Muscle of leg (tissue), 11 donors: Measurements from ENCODE around the gene TENT5A. TPM values are rescaled to one million over a fixed set of nuclear protein-coding genes. Genes with fewer than 3 reads are reported as not detected.

Source experiments
- DNase-seq: peaks from one replicate; pipeline ENCODE4 v3.0.0; 2013
- H3K27ac ChIP-seq: one replicate; pipeline ENCODE4 v1.5.1; 2013; ENCODE audit warnings: mild to moderate bottlenecking, low read length, control low read depth
- H3K27me3 ChIP-seq: one replicate; pipeline ENCODE4 v1.6.1; 2013; ENCODE audit warnings: low read length; ENCODE audit not compliant: control insufficient read depth, insufficient read depth
- H3K36me3 ChIP-seq: one replicate; pipeline ENCODE4 v1.6.1; 2013; ENCODE audit warnings: low read length; ENCODE audit not compliant: control insufficient read depth, insufficient read depth
- H3K4me1 ChIP-seq: one replicate; pipeline ENCODE4 v1.6.1; 2013; ENCODE audit warnings: low read length; ENCODE audit not compliant: control insufficient read depth, insufficient read depth
- H3K4me3 ChIP-seq: one replicate; pipeline ENCODE4 v1.5.1; 2013; ENCODE audit warnings: low read length, control low read depth
- H3K9me3 ChIP-seq: replicated peaks from 2 replicates; pipeline ENCODE4 v1.6.1; 2013; ENCODE audit warnings: low read depth, low read length; ENCODE audit not compliant: control insufficient read depth
- WGBS: methylation state at CpG from one replicate; pipeline ENCODE4 v1.1.5; 2013; ENCODE audit warnings: missing lambda C conversion rate; ENCODE audit not compliant: insufficient coverage; 5-methylcytosine and 5-hydroxymethylcytosine counted together
- polyA plus RNA-seq, 8 donors: library from polyadenylated mRNA; unstranded; fragments of 120-200 nt; gene quantifications; one replicate each; pipeline versions ENCODE4 v1.2.1 to v1.2.3, GENCODE V29; 2013; ENCODE audit warnings: inconsistent platforms in 1 of 8, low replicate concordance in 1 of 8; ENCODE audit not compliant: insufficient read length in 8 of 8, insufficient read depth in 1 of 8
- total RNA-seq: library from RNA; stranded (reverse); fragments of 120-200 nt; gene quantifications from one replicate; pipeline ENCODE4 v1.2.4, GENCODE V29; 2013

TENT5A gene
- total and polyA plus RNA-seq, 9 donors: 5.1 to 23.1 (median 9.2) TPM

DNA sequence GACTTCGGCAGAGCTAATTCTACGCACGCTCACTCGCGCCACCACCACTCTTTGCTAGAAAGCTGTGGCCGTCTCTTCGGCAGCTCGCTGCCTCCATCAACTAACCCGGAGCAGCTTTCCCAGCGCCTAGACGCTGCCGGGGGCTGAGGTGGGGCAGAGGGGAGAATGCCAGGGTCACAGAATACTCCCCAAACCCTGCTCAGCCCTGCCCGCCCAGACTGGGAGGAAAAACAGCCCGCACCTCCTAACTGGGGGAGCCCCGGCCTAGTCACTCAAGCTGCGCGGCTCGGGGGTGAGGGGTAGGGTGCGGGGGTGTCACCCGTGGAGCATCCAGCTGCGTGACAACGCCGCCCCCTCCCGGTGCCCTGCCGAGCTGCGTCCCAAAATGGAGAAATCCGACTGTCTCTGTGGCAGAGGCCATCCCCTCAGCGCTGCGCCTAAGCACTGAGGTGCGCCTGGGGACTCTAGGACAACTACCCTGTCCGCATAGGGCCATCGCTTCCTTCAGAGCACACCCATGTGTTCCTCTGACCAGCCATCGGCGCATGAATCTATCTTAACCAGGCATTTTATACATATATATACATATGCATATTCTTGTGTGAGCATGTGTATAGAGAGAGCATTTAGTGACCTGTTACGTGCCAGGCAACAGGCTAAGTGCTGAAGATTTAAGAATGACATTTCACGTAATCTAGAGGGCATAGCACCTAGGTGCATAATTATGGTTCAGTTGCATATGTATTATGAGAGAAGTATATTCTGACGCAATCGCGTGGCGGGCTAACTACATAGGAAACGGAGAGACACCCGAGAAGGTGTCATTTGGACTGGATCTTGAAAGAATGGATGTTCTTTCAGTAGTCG, 1.5 kb upstream of the TENT5A start:
- no peaks in the 10 kb centered on the region for H3K36me3 ChIP-seq
- H3K27ac ChIP-seq: peak overlapping the region; percentile 99
- peaks cover 8% of the 10 kb centered on the region for H3K4me1 ChIP-seq
- DNase-seq: peak; percentile 88
- H3K4me3 ChIP-seq: peak overlapping the region; percentile 79
- peaks cover 29% of the 10 kb centered on the region for H3K27me3 ChIP-seq
- no peaks in the 10 kb centered on the region for H3K9me3 ChIP-seq
- 34% methylated on average over 19 of the region's 43 CpGs for WGBS

DNA sequence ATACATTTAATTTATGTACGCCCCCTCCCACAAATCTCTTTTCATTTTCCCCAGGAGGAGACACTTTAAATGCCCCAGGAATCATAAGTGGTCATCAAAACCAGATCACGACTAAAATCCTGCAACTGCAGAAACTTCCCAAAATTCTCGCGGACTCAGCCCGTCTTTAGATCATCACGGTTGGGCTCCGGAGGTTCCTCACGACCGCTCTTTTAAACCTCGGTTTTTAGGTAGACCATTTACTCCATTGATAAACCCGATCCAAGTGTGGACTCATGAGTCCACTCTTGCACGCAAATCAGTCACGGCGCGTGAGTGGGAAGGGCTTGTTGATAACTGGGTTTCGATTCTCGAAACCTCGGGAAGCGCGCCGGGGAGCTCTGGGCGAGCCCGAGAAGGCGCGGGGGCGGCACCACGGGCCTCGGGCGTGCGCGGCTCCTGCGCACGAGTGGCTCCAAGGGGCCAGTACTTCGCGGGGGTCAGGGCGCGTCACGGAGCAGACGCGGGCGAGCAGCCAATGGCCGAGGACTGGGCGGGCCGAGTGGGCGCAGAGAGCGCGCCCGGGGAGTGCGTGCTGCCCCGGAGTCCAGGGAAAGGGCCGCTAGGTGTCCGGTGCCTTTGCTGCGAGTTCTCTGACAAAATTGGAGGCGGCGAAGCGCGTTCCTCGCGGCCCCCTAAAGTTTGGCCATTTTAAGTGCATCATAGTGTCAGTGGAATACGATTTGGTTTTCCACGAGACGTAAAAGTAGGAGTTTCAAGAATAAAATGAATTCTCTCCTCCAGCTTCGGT, 635 bp upstream of the TENT5A start:
- H3K36me3 ChIP-seq: no peaks in the 10 kb centered on the region
- under 1% methylated on average over 56 of the region's 63 CpGs for WGBS
- peaks cover 29% of the 10 kb centered on the region for H3K27me3 ChIP-seq
- H3K4me1 ChIP-seq: peaks cover 8% of the 10 kb centered on the region
- peak overlapping the region; percentile 99 for H3K27ac ChIP-seq
- DNase-seq: peak; percentile 95
- H3K4me3 ChIP-seq: peak overlapping the region; percentile 79
- no peaks in the 10 kb centered on the region for H3K9me3 ChIP-seq

DNA sequence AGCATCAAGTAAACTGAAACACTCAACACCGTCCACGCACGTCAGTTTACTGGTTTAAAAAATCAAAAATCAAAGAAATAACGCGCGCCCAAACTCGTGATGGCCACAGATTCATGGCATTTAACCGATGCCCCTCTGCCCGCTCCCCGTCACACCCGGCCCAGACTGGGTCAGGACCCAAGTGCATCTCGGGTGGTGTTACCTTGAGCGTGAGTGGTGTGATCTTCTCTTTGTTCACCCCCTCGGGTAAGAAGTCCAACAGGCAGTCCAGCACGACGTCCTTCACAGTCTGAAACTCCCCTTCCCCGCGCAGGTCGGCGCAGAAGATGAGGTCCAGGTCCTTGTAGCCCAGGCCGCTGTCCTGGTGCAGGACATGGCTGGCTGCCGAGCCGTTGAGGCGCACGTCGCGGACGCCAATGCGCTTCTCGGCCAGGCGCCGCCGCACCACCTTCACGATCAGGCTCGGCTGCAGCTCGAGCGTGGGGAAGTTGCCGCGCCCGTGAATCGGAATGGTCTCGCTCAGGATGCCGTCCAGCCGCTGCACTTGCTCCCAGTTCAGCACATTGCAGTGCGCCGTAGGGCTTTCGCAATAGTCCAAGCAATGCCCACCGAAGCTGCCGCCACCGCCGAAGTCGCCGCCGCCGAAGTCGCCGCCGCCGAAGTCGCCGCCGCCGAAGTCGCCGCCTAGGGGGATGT, 945 bp downstream of the TENT5A start:
- Histone ChIP-seq H3K4me3 (peak overlapping the region; percentile 79), H3K27me3 (peaks cover 23% of the 10 kb centered on the region), H3K27ac (peak overlapping the region; percentile 99), H3K9me3 (no peaks in the 10 kb centered on the region), H3K4me1 (peaks cover 8% of the 10 kb centered on the region), H3K36me3 (no peaks in the 10 kb centered on the region)
- WGBS: 5% methylated on average over 61 of the region's 65 CpGs
- peak; percentile 63 for DNase-seq

DNA sequence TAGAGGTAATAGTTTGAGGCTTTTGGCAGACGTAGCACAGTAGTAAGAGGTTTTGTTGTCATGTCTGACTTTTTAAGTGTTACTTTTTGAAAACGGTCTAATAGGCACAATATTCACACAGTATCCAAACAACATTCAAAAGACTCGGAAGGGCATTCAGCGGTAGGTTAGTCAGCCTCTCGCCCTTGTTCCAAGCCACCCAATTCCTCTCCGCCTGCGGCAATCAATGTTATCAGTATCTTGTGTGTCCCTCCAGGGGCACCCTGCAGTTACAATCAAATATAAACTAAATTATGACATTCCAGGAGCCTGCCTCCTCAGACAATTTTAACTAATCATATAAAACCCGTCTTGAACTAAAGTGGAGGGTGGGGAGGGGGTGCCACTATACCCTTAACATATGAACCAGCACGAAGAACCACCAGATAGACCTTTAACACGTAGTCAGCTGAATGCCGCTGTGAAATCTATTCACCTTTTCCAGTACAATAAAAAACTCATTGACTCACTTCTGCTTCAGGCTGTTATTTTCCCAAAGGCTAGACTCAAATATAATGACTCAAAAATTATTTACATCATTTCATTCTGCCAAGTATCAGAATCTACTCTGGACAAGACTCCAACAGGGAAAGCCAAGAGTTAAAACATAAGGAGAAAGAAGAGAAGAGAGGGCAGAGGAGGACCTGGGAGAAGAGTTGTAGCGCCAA, 1.6 kb downstream of the TENT5A start:
- 35% methylated on average over 6 of the region's 12 CpGs for WGBS
- no peaks in the 10 kb centered on the region for H3K36me3 ChIP-seq
- peaks cover 23% of the 10 kb centered on the region for H3K27me3 ChIP-seq
- peaks cover 8% of the 10 kb centered on the region for H3K4me1 ChIP-seq
- peak; percentile 28 for DNase-seq
- peak overlapping the region; percentile 79 for H3K4me3 ChIP-seq
- no peaks in the 10 kb centered on the region for H3K9me3 ChIP-seq
- H3K27ac ChIP-seq: peak overlapping the region; percentile 99

DNA sequence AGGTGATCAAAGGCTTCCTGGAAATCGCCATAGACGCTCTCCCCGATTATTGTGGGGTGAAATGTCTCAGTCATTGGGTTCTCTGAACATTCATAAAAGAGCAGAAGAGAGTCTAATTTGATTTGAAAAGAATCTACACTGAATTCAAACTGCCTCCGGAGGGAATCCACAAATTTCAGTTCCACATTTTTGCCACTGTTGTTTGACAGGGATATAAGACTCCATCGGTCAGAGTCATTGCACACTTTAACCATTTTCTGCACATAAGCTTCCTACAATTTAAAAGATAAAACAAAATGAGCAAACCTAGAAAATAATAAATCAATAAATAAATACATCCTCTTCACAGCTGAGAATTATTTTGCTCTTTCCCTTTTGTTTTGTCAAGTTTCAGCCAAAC, 2.3 kb downstream of the TENT5A start:
- H3K4me3 ChIP-seq: peak overlapping the region; percentile 79
- H3K27ac ChIP-seq: peak overlapping the region; percentile 65
- peaks cover 8% of the 10 kb centered on the region for H3K4me1 ChIP-seq
- WGBS: no CpG with 5 or more reads among the region's 5 CpGs
- DNase-seq: peak; percentile 34
- H3K36me3 ChIP-seq: no peaks in the 10 kb centered on the region
- no peaks in the 10 kb centered on the region for H3K9me3 ChIP-seq
- peaks cover 21% of the 10 kb centered on the region for H3K27me3 ChIP-seq

DNA sequence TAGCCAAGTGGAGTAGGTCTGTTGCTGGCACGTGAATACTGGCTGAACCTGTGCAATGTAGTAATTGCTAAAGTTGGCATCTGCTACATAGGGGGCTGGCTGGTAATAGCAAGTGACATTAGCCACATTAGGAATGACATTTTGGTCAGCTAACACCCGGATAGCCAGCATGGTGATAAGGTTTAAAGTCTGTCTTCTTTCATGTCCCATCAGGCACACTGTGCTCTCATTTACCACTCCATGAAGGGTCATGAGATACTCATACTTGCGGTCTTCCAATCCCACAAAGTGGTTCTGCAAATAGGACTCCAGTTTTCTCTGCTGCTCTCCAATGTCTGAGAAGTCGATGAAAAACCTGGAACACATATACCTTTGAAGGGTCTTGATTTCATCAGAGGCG, 2.8 kb downstream of the TENT5A start:
- peaks cover 8% of the 10 kb centered on the region for H3K4me1 ChIP-seq
- DNase-seq: peak; percentile 20
- no peaks in the 10 kb centered on the region for H3K9me3 ChIP-seq
- H3K4me3 ChIP-seq: peak overlapping the region; percentile 79
- peaks cover 21% of the 10 kb centered on the region for H3K27me3 ChIP-seq
- no peaks in the 10 kb centered on the region for H3K36me3 ChIP-seq
- H3K27ac ChIP-seq: peak overlapping the region; percentile 0
- 58% methylated on average over 3 of the region's 5 CpGs for WGBS

DNA sequence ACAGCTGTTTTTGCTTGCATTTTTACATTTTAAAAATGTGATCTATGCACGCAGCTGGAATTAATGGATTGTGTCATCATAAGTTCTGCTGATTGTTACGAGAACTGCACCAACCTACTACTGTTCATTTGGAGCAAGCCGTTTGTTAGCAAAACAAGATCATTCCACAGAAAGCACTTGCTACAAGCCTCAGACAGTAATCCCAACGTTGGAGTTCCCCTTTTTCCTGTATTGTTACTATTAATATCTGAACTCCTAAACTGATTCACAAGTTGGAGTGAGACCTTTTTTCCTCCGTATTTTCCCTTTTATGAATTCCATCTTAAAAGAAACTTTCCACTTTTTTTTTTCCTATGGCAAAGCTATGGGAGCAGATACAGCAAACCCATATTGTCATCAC, 3.5 kb downstream of the TENT5A start:
- WGBS: 29% methylated on average over 1 of the region's 5 CpGs
- peak overlapping the region; percentile 2 for H3K4me3 ChIP-seq
- H3K27me3 ChIP-seq: peaks cover 21% of the 10 kb centered on the region
- no peaks in the 10 kb centered on the region for H3K36me3 ChIP-seq
- no peaks in the 10 kb centered on the region for H3K9me3 ChIP-seq
- H3K27ac ChIP-seq: peak overlapping the region; percentile 0
- DNase-seq: peak; percentile 56
- peaks cover 4% of the 10 kb centered on the region for H3K4me1 ChIP-seq

DNA sequence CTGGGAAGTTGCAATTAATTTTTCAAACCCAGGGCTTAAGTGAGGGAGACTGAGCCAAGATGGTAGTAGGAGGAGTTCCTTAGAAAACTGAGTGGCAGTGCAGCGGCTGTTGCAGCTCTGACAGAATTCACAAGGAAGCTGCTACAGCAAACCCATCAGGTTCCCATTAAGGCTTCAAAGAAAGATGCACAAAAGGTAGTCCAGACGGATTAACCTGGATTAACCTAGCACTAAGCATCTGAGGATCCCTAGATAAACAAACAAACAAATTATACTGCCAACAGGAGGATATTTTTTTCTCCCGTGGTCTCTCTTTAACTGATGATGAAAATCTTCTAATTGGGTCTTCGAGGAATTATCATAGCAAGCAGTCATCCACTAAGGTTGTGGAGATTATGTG, 5.2 kb downstream of the TENT5A start:
- no peaks in the 10 kb centered on the region for H3K9me3 ChIP-seq
- H3K27ac ChIP-seq: peak overlapping the region; percentile 10
- H3K4me1 ChIP-seq: no peaks in the 10 kb centered on the region
- WGBS: 49% methylated on average over 2 of the region's 4 CpGs
- peaks cover 19% of the 10 kb centered on the region for H3K27me3 ChIP-seq
- DNase-seq: peak; percentile 21
- no peaks in the 10 kb centered on the region for H3K36me3 ChIP-seq
- no peak overlapping the region for H3K4me3 ChIP-seq

DNA sequence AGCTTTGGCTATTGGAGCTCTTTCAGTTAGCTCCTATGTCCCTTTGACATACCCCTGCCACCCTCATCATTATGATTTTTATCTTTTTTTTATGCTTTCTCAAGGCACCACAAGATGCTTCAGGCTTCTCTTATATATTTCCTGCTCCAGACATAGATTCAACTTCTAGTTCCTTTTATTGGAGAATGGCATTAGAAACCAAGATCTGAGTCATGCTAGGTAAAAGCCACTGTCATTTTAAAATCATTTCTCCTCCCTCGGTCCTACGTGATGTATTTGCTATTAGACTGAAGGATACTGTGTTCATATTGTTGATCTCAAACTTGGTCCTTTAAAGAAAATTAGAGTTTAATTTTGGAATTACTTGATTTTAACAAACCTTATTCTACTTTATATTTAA, 8.3 kb downstream of the TENT5A start:
- no CpG with 5 or more reads among the region's 2 CpGs for WGBS
- H3K4me3 ChIP-seq: no peak overlapping the region
- H3K27me3 ChIP-seq: no peaks in the 10 kb centered on the region
- no peak for DNase-seq
- H3K27ac ChIP-seq: no peak overlapping the region
- H3K36me3 ChIP-seq: no peaks in the 10 kb centered on the region
- H3K4me1 ChIP-seq: no peaks in the 10 kb centered on the region
- no peaks in the 10 kb centered on the region for H3K9me3 ChIP-seq
